Coronary artery (tissue), 2 donors: Measurements from ENCODE around the gene ACVRL1.
A peak's percentile ranks its signal among the peaks of the same experiment; 100 is the strongest.

Experiments
- DNase-seq: peaks from one replicate; pipeline ENCODE4 v3.0.0-alpha.2; 2017; ENCODE audit warnings: low spot score
- H3K27ac ChIP-seq, 2 donors: fragments of 200-600 bp; sonication (generic); one replicate each; pipeline ENCODE4 v1.5.1; 2016 to 2019
- H3K4me3 ChIP-seq: fragments of 200-600 bp; sonication (generic); 2 replicates; pipeline ENCODE4 v1.5.1; 2016; ENCODE audit warnings: mild to moderate bottlenecking, moderate library complexity
- CTCF ChIP-seq: fragments of 200-600 bp; sonication (generic); IDR thresholded peaks from one replicate; pipeline ENCODE4 v1.5.1; 2019; ENCODE audit warnings: antibody characterized with exemption

Gene ACVRL1

GRCh38 chr12:51941604-51942003, 34.3 kb downstream of the ACVRL1 start:
- no peak overlapping the region for H3K27ac ChIP-seq
- no peak overlapping the region for H3K4me3 ChIP-seq
- DNase-seq = no peak
- TF ChIP-seq CTCF = no peak

- TF ChIP-seq CTCF = no peak
- no peak overlapping the region for H3K27ac ChIP-seq
- peak; percentile 60 for DNase-seq
- no peak overlapping the region for H3K4me3 ChIP-seq
Measured at GRCh38 chr12:51942056-51942455, 34.8 kb downstream of the ACVRL1 start.

- peak; percentile 41 for DNase-seq
- no peak for TF ChIP-seq CTCF
- no peak overlapping the region for H3K4me3 ChIP-seq
- no peak overlapping the region for H3K27ac ChIP-seq
Measured at GRCh38 chr12:51942501-51943000, 35.2 kb downstream of the ACVRL1 start.

- Histone ChIP-seq H3K4me3 (no peak overlapping the region), H3K27ac (no peak overlapping the region)
- TF ChIP-seq CTCF = no peak
- peak; percentile 38 for DNase-seq
Measured at GRCh38 chr12:51943346-51943745, 36.0 kb downstream of the ACVRL1 start.

- TF ChIP-seq CTCF = no peak
- DNase-seq = no peak
- H3K27ac ChIP-seq = no peak overlapping the region
- no peak overlapping the region for H3K4me3 ChIP-seq
Measured at GRCh38 chr12:51944608-51945233, 37.4 kb downstream of the ACVRL1 start.

- DNase-seq = peak; percentile 14
- TF ChIP-seq CTCF = no peak
- Histone ChIP-seq H3K27ac (no peak overlapping the region), H3K4me3 (no peak overlapping the region)
Measured at GRCh38 chr12:51947246-51947996, 40.1 kb downstream of the ACVRL1 start.

GRCh38 chr12:51948066-51948465, 40.8 kb downstream of the ACVRL1 start:
- peak; percentile 52 for DNase-seq
- Histone ChIP-seq H3K4me3 (no peak overlapping the region), H3K27ac (no peak overlapping the region)
- TF ChIP-seq CTCF = no peak
